Fibroblast of upper back skin (primary cell): ENCODE measurements around the gene GANC.
A peak's percentile ranks its signal among the peaks of the same experiment; 100 is the strongest.

Experiments
- DNase-seq: peaks from one replicate; pipeline ENCODE4 v3.0.0-alpha.2; 2013

Gene GANC

GRCh38 chr15:42352401-42352800, 79.4 kb downstream of the GANC start:
- DNase-seq: no peak

GRCh38 chr15:42353061-42353460, 80.1 kb downstream of the GANC start:
- no peak for DNase-seq

- no peak for DNase-seq
Observed at GRCh38 chr15:42354824-42355223, 81.8 kb downstream of the GANC start.

GRCh38 chr15:42355291-42355690, 82.3 kb downstream of the GANC start:
- DNase-seq: no peak

GRCh38 chr15:42356851-42357250, 83.8 kb downstream of the GANC start:
- no peak for DNase-seq

GRCh38 chr15:42358141-42358540, 85.1 kb downstream of the GANC start:
- no peak for DNase-seq

GRCh38 chr15:42359249-42359648, 86.2 kb downstream of the GANC start, which contains the start of gene CAPN3:
TSS of gene CAPN3 (plus strand) at chr15:42359501. CDS start at chr15:42359806, 305 bp downstream.
- no peak for DNase-seq

- no peak for DNase-seq
Observed at GRCh38 chr15:42359985-42360384, 87.0 kb downstream of the GANC start.

- no peak for DNase-seq
Observed at GRCh38 chr15:42360535-42361112, 87.6 kb downstream of the GANC start.

- DNase-seq: no peak
Observed at GRCh38 chr15:42363487-42363886, 90.5 kb downstream of the GANC start.

- DNase-seq: no peak
Observed at GRCh38 chr15:42363942-42364341, 90.9 kb downstream of the GANC start.

- peak; percentile 18 for DNase-seq
Observed at GRCh38 chr15:42364529-42364928, 91.5 kb downstream of the GANC start.

GRCh38 chr15:42365921-42366550, 93.0 kb downstream of the GANC start:
- no peak for DNase-seq

- no peak for DNase-seq
Observed at GRCh38 chr15:42367041-42367440, 94.0 kb downstream of the GANC start.

- DNase-seq: peak; percentile 8
Observed at GRCh38 chr15:42368096-42368495, 95.1 kb downstream of the GANC start.

- DNase-seq: peak; percentile 30
Observed at GRCh38 chr15:42371096-42371495, 98.1 kb downstream of the GANC start.

GRCh38 chr15:42373274-42373673, 100.3 kb downstream of the GANC start:
- no peak for DNase-seq

- no peak for DNase-seq
Observed at GRCh38 chr15:42373936-42374335, 100.9 kb downstream of the GANC start.

GRCh38 chr15:42374810-42375209, 101.8 kb downstream of the GANC start:
- no peak for DNase-seq

- no peak for DNase-seq
Observed at GRCh38 chr15:42375252-42375651, 102.3 kb downstream of the GANC start.

- DNase-seq: no peak
Observed at GRCh38 chr15:42375941-42376340, 102.9 kb downstream of the GANC start.

- DNase-seq: no peak
Observed at GRCh38 chr15:42378011-42378410, 105.0 kb downstream of the GANC start.

- DNase-seq: no peak
Observed at GRCh38 chr15:42384597-42384996, 111.6 kb downstream of the GANC start.

- DNase-seq: peak; percentile 54
Observed at GRCh38 chr15:42385206-42385979, 112.4 kb downstream of the GANC start.
